ENCODE results near the gene PKNOX2.

The PKNOX2 gene

DNA sequence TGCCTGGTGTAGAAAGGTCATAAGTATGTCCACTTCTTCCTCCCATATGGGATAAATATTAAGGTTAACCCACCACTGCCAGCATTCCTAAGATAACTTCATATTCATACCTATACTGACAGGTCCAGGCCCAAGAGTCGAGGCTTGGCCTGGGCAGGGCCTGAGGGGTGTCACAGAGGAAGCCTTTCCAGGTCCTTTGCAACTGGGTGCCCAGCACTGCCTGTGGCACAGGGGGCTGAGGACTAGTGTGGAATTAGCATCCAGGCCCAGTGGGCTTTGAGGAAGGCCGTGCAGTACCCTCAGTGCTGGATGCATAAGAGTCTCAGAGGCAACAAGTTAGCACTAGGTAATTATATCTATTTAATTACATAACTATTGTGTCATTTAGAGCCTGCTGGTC lies 65.4 kb downstream of the PKNOX2 start:
- Mint-ChIP-seq H3K9me3 (no peaks in the 10 kb centered on the region), H3K27ac (no peak overlapping the region), H3K4me3 (no peak overlapping the region), H3K36me3 (ENCODE audit: low read depth) (no peaks in the 10 kb centered on the region), H3K4me1 (ENCODE audit: low read depth) (no peaks in the 10 kb centered on the region), H3K27me3 (ENCODE audit: low read depth) (peaks cover 2% of the 10 kb centered on the region)
- no peak for DNase-seq (ENCODE audit: low spot score)

DNA sequence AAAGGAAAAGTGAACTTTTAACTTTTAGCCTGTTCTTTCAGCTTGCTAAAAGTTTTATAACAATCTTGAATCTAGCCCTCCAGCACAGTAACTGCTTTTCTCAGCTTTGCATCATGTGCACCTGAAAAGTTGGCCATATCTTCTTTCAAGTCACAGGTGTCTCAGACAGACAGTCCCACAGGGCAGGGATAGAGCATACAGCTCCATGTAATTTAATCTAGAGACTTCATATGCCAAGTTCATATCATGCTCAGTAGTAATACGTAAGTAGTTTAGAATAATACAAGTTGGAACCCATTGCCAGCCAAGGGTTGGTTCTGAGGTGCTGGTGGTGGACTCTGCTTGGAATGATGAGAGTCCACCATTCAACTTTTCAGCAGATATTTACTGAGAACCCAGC lies 68.6 kb downstream of the PKNOX2 start:
- Mint-ChIP-seq H3K4me3 (no peak overlapping the region), H3K27ac (no peak overlapping the region), H3K4me1 (ENCODE audit: low read depth) (no peaks in the 10 kb centered on the region), H3K27me3 (ENCODE audit: low read depth) (peaks cover 5% of the 10 kb centered on the region), H3K36me3 (ENCODE audit: low read depth) (no peaks in the 10 kb centered on the region), H3K9me3 (no peaks in the 10 kb centered on the region)
- no peak for DNase-seq (ENCODE audit: low spot score)

DNA sequence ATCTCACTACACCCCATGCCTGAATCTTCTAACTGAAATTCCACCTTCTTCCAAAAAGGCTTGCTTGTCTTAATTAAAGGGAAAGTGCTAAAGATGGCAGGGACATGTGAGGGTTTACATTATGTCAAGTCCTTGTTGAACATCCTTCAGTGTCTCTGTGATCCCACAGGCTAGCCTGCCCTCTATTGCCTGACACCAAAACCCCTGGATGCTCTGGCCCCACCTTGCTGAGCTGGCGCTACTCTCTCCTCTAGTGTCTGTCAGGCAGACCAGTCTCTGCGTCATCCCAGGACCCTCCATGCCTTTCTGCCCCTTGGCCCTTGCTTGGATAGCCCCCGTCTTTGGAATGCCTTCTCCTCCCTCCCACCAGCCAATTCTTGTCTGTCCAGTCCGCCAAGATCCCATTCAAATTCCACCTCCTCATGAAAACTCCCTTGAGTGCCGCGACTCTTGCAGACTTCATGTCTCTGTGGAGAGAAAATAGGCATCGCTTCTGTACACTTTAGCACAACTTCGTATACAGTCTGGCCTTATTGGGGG lies 69.3 kb downstream of the PKNOX2 start:
- no peak for DNase-seq (ENCODE audit: low spot score)
- H3K36me3 Mint-ChIP-seq (ENCODE audit: low read depth) = no peaks in the 10 kb centered on the region
- H3K27ac Mint-ChIP-seq = no peak overlapping the region
- no peaks in the 10 kb centered on the region for H3K4me1 Mint-ChIP-seq (ENCODE audit: low read depth)
- no peak overlapping the region for H3K4me3 Mint-ChIP-seq
- H3K27me3 Mint-ChIP-seq (ENCODE audit: low read depth) = peaks cover 5% of the 10 kb centered on the region
- no peaks in the 10 kb centered on the region for H3K9me3 Mint-ChIP-seq

DNA sequence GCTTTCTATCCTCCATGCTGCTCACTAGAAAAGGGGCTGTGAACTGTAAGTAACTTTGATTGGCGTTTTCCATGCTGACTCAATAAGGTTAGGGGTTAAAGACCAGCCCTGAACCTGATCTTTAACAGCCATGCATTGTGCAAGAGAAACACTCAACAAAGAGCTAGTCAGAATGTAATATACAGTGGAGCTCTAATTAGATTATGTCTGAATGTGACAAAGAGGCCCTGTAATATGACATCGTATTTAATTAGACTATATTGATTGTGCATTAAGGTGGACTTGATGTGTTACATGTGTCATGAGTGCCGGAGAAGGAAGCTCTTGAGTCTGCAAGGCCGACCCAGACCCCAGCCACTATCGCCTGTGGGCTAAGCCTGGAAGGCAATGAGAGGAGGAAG lies 70.5 kb downstream of the PKNOX2 start:
- H3K36me3 Mint-ChIP-seq (ENCODE audit: low read depth) = no peaks in the 10 kb centered on the region

DNA sequence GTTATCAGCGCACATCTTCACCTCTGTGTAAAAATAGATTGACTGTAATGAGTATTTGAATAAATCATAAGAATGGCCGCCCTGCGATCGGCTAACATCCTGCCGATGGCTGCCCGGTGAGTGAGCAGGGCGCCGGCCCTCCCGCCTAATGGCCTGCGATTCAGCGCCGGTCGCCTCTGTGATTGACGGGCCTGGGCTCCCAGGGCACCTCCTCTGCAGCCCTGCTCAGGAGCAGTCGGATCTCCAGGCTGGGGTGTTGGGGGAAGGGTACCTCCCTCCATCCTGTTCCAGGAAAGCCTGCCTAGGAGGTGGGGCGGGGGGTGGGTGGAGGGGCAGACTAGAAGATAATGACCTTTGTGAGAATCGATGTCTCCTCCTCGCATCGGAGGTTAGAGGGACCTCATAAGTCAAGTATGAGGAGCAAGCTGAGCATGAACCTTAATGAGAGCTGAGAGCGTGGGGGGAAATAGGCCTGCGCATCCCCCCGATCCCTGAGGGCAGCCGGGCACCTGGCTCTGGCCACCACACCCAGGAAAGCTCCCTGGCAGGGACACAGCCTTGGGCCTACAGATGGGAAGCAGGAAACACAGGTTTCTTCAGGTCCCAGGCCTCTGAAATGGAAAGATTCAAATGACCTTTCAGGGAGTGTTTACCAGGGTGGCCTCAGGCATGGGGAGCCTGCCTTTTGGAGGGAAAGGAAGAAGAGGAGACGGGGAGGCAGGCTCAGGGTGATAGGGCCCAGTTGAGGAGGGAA lies 71.7 kb downstream of the PKNOX2 start:
- DNase-seq (ENCODE audit: low spot score) = no peak
- no peaks in the 10 kb centered on the region for H3K9me3 Mint-ChIP-seq
- no peaks in the 10 kb centered on the region for H3K36me3 Mint-ChIP-seq (ENCODE audit: low read depth)
- no peaks in the 10 kb centered on the region for H3K4me1 Mint-ChIP-seq (ENCODE audit: low read depth)
- H3K27me3 Mint-ChIP-seq (ENCODE audit: low read depth) = peaks cover 7% of the 10 kb centered on the region
- no peak overlapping the region for H3K4me3 Mint-ChIP-seq
- H3K27ac Mint-ChIP-seq = no peak overlapping the region

More for the DNA sequence above, 70.5 kb downstream of the PKNOX2 start:
- H3K9me3 Mint-ChIP-seq = no peaks in the 10 kb centered on the region
- H3K27ac Mint-ChIP-seq = no peak overlapping the region
- no peak overlapping the region for H3K4me3 Mint-ChIP-seq
- no peaks in the 10 kb centered on the region for H3K4me1 Mint-ChIP-seq (ENCODE audit: low read depth)
- DNase-seq (ENCODE audit: low spot score) = no peak
- peaks cover 7% of the 10 kb centered on the region for H3K27me3 Mint-ChIP-seq (ENCODE audit: low read depth)

DNA sequence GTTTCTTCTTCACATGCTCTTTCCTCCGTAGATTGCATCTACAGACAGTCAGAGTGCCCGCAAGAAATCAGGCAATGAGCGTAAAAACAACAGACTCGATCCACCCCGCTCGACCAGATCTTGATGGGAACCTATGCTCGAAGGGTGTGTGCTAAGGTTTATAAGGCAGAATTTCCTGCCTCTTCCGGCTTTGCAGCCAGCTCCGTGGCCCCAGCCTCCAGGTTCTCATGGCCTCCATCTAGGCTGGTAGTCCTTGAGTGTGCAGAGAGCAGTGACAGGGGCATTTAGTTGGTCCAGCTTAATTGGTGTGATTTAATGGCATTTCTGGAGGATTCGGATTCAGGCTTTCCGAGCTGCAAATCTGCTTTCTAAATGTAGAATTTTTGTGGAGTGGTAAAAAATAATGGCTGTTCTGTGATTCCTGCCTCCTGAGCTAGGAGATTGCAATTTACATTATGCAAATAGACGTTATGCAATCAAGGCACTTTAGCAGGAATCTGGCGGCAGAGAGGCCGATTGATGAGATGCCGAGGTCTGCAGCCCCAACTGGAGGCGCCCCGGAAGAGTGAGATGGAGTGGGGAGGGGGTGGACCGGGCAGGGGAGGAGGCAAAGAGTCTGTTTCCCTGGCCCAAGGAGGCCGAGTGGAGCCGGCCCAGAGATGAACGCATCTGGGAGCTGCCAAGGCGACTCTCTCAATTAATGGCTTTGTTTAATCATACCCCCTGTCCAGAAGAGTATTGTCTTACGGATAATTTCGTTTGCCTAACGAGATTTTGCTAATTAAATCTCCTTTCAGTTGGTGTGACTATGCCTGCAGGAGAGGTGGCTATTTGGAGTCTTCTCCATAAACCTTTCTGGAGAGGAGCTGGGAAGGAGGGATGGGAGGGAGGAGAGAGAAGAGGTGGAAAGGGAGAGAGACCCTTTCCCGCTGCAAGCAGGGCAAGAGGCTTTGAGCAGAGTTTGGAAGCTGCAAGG lies 75.3 kb downstream of the PKNOX2 start:
- Mint-ChIP-seq H3K27ac (no peak overlapping the region), H3K9me3 (no peaks in the 10 kb centered on the region), H3K27me3 (ENCODE audit: low read depth) (peaks cover 5% of the 10 kb centered on the region), H3K4me1 (ENCODE audit: low read depth) (no peaks in the 10 kb centered on the region), H3K4me3 (no peak overlapping the region), H3K36me3 (ENCODE audit: low read depth) (no peaks in the 10 kb centered on the region)
- no peak for DNase-seq (ENCODE audit: low spot score)

DNA sequence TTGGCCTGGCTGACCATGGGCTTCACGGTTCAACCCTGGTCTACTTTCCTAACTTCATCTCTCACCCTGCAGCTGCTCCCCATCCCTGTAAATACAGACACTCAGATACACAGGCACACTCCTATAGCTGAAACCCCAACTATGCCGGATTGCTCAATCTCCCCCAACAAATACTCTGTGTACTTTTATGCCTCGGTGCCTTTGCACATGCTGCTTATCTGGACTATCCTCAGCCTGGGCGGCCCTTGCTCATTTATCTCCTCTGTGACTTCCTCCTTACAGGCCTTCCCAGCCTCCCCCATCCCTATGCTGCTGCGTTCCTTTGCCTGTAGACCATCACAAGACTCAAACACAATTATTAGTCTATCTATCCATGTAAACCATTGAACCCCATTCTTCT lies 76.6 kb downstream of the PKNOX2 start:
- H3K27me3 Mint-ChIP-seq (ENCODE audit: low read depth) = peaks cover 4% of the 10 kb centered on the region
- no peak overlapping the region for H3K27ac Mint-ChIP-seq
- H3K9me3 Mint-ChIP-seq = no peaks in the 10 kb centered on the region
- no peak overlapping the region for H3K4me3 Mint-ChIP-seq
- no peak for DNase-seq (ENCODE audit: low spot score)
- no peaks in the 10 kb centered on the region for H3K4me1 Mint-ChIP-seq (ENCODE audit: low read depth)
- no peaks in the 10 kb centered on the region for H3K36me3 Mint-ChIP-seq (ENCODE audit: low read depth)

DNA sequence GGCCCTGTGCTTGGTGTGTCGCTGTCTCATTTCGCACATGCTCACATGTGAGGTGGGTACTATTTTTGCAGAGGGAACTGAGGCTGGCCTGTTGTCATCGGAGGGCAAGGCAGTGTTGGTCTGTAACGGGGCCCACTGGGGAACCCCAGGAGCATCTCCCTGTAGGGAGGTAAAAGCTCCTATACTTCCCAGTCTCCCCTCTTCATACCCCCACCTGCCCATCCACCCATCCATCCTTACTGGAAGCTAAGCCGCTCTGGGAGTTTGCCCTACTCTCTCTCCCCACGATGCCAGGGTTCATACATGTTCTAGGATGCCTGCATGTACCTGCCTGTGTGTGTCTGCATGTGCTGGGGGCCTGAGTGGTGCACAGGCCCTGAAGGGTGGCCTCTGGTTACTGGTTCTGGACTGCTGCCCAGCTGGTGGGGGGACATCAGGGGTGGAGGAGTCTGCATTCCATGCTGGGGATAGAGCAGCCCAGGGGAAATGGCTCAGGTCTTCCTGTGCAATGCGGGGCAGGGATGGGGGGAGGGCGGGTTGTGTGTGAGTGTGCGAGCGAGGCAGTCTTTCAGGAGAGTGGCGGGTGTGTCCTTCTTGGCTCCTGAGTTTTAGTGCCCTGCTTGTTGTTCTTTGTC lies 77.7 kb downstream of the PKNOX2 start:
- Mint-ChIP-seq H3K9me3 (no peaks in the 10 kb centered on the region), H3K27me3 (ENCODE audit: low read depth) (peaks cover 4% of the 10 kb centered on the region), H3K4me3 (no peak overlapping the region), H3K36me3 (ENCODE audit: low read depth) (no peaks in the 10 kb centered on the region), H3K27ac (no peak overlapping the region), H3K4me1 (ENCODE audit: low read depth) (no peaks in the 10 kb centered on the region)
- DNase-seq (ENCODE audit: low spot score) = no peak

DNA sequence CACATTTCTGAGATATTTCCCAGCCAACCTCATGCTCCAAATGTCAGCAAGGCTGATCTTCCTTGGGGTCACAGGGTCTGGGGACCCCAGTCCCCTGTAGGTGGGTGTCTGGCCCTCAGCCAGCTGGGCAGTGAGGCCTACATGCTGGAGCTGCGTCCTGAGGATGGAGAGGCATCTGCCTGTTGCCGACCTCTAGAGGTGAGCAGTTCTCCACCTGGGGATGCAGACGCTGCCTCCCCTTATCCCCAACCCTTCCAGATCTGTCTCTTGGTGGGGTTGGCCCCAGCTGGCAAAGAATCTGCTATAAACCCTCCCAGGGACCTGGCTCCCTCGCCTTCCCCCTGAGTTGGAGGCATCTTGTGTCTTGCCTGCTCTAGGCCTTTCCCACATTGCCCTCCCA lies 79.6 kb downstream of the PKNOX2 start:
- Mint-ChIP-seq H3K27ac (no peak overlapping the region), H3K27me3 (ENCODE audit: low read depth) (peaks cover 9% of the 10 kb centered on the region)

DNA sequence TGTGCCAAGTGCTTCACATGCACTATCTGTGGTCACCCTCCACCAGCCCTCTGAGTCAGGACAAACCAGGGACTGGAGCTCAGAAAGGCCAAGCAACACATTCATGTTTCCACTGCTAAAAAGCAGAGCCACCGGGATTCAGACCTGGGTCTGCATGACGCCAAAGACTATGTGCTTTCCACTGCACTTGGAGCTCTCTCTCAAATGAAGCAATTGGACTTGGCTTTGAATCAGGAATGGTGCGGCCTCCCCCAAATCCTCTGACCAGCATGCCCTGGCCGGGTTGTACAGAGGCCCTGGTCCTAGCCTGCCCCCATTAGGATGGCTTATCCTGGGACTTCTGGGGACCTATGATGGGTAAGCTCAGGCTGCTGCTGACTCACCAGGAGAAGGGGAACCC lies 80.7 kb downstream of the PKNOX2 start:
- Mint-ChIP-seq H3K27ac (no peak overlapping the region), H3K36me3 (ENCODE audit: low read depth) (no peaks in the 10 kb centered on the region), H3K9me3 (no peaks in the 10 kb centered on the region), H3K4me1 (ENCODE audit: low read depth) (no peaks in the 10 kb centered on the region), H3K27me3 (ENCODE audit: low read depth) (peaks cover 6% of the 10 kb centered on the region), H3K4me3 (no peak overlapping the region)
- DNase-seq (ENCODE audit: low spot score) = no peak

More for the DNA sequence above, 79.6 kb downstream of the PKNOX2 start:
- no peaks in the 10 kb centered on the region for H3K4me1 Mint-ChIP-seq (ENCODE audit: low read depth)
- H3K36me3 Mint-ChIP-seq (ENCODE audit: low read depth) = no peaks in the 10 kb centered on the region
- no peak overlapping the region for H3K4me3 Mint-ChIP-seq
- DNase-seq (ENCODE audit: low spot score) = no peak
- H3K9me3 Mint-ChIP-seq = no peaks in the 10 kb centered on the region

DNA sequence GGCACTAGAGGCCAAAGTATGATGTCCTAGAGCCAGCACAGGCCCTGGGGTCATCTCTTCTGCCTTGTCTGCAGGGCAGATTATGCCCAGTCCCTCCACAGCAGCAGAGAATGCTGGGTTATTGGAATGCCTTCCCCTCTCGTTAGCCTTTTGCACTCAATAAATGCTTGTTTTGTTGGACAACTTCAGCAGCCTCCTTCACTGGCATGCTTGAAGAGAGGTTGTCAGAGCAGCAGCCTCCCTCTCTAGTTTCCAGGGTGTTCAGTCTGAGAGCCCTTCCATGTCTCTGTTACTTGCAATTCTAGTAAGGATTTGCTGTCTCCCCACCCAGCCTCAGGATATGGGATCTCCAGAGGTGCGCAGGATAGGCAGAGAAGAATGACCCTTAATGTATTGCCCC lies 82.9 kb downstream of the PKNOX2 start:
- Mint-ChIP-seq H3K9me3 (no peaks in the 10 kb centered on the region), H3K4me1 (ENCODE audit: low read depth) (no peaks in the 10 kb centered on the region), H3K36me3 (ENCODE audit: low read depth) (no peaks in the 10 kb centered on the region), H3K27me3 (ENCODE audit: low read depth) (peaks cover 6% of the 10 kb centered on the region), H3K4me3 (no peak overlapping the region), H3K27ac (no peak overlapping the region)
- no peak for DNase-seq (ENCODE audit: low spot score)

DNA sequence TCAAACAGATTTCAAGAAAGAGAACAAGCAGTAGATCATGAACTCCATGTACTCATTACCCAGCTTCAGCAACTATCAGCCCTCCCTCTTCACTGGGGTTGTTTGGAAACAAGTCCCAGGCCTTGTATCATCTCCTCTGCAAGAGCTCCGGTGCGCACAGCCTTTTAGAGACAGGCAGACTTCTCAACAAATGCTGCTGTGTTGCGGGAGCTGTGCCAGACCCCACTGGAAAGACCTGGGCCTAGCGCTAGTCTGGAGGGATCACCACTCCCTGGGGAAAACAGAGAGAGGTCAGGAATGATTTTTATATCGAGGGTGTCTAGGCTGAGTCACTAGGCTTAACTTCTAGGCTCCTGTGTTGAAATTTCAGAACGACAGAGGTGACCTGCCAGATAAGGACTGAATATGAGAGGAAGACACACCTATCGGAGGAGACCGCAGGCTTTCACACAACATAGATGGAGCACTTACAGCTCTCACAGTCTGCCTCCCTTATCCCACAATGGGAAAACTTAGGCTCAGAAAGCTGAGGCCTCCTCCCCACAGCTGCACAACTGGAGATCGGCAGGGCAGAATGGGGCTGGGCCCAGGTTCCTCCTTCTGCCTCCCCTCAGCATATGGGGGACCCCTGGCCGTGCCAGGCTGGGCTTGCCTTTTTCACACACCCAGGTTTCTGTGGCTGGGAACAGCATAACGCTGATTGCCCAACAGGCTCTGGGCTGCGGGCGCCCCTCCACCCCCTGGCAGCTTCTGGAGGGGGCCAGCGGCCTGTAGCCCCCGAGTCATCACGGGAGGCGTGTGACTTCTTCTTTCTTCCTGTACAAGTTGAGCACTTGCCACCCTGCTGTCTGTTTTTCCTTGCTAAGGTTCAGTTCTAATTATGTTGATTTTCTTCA lies 86.0 kb downstream of the PKNOX2 start:
- Mint-ChIP-seq H3K9me3 (no peaks in the 10 kb centered on the region), H3K27ac (no peak overlapping the region), H3K4me1 (ENCODE audit: low read depth) (no peaks in the 10 kb centered on the region), H3K36me3 (ENCODE audit: low read depth) (no peaks in the 10 kb centered on the region), H3K27me3 (ENCODE audit: low read depth) (peaks cover 6% of the 10 kb centered on the region), H3K4me3 (no peak overlapping the region)
- no peak for DNase-seq (ENCODE audit: low spot score)

DNA sequence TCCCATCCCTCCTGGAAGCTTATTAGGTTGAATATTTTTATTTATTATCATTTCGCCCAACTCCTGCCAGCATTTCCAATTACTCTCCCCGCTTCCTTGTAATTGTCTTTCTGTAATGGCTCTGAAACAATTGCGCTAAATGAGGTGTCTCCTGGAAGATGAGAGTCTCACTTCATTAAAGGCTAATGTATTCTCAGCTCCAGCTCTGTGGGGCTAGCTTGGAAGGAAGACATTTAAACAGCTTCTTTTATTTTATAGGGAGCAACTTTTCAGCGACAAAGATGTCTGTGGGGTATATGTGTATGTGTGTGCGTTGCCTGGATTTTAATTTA lies 86.6 kb downstream of the PKNOX2 start:
- no peaks in the 10 kb centered on the region for H3K36me3 Mint-ChIP-seq (ENCODE audit: low read depth)
- H3K9me3 Mint-ChIP-seq = no peaks in the 10 kb centered on the region
- peaks cover 5% of the 10 kb centered on the region for H3K27me3 Mint-ChIP-seq (ENCODE audit: low read depth)
- H3K27ac Mint-ChIP-seq = no peak overlapping the region
- H3K4me3 Mint-ChIP-seq = no peak overlapping the region
- no peaks in the 10 kb centered on the region for H3K4me1 Mint-ChIP-seq (ENCODE audit: low read depth)
- DNase-seq (ENCODE audit: low spot score) = no peak

Data from T-helper 2 cell treated with Interferon-gamma antibody and Interleukin-4, amounts not matched to agents 5 μg/mL and 100 μg/mL, for 36 hours (primary cell).